ENCODE data around the gene CCNJL.
"Not testable (repeated sequence)": the region's sequence is repeated elsewhere in the genome, so short reads cannot be mapped to it uniquely, and the experiment has no call there.

CCNJL gene

DNA sequence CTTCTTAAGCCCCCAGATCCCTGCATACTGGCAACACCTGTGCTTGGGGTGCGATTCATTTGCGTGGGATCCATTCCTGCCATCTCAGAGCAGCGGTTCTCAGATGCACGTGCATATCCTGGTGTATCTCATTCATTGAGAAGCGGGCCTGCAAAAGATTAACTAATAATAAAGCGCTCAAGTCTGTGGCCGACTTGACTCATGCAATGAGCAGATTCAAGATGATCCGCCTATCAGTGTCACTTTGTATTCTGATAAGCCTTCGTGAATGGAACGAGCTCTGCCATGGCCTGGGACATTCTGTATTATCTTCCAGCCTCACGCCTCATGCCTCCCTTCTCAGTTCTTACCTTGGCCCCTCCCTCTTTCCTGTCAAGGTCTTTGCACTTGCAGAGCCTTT is 35.7 kb upstream of the CCNJL start:
- no peak for DNase-seq (ENCODE audit: low spot score in 2 of 2)
- H3K27ac Mint-ChIP-seq: no peak overlapping the region
- H3K36me3 Mint-ChIP-seq: no peaks in the 10 kb centered on the region
- H3K9me3 Mint-ChIP-seq: no peaks in the 10 kb centered on the region
- no peaks in the 10 kb centered on the region for H3K4me1 Mint-ChIP-seq
- H3K27me3 Mint-ChIP-seq: peaks cover 3% of the 10 kb centered on the region
- ATAC-seq (ENCODE audit: low read depth): no peak
- H3K4me3 Mint-ChIP-seq: no peak overlapping the region

- no peaks in the 10 kb centered on the region for H3K4me1 Mint-ChIP-seq
- no peak overlapping the region for H3K4me3 Mint-ChIP-seq
- DNase-seq (ENCODE audit: low spot score in 2 of 2) (no peak), ATAC-seq (ENCODE audit: low read depth) (no peak)
- no peak overlapping the region for H3K27ac Mint-ChIP-seq
- no peaks in the 10 kb centered on the region for H3K36me3 Mint-ChIP-seq
- H3K9me3 Mint-ChIP-seq: no peaks in the 10 kb centered on the region
- peaks cover 3% of the 10 kb centered on the region for H3K27me3 Mint-ChIP-seq
Observed at GRCh38 chr5:160347448-160347847, 35.1 kb upstream of the CCNJL start.

DNA sequence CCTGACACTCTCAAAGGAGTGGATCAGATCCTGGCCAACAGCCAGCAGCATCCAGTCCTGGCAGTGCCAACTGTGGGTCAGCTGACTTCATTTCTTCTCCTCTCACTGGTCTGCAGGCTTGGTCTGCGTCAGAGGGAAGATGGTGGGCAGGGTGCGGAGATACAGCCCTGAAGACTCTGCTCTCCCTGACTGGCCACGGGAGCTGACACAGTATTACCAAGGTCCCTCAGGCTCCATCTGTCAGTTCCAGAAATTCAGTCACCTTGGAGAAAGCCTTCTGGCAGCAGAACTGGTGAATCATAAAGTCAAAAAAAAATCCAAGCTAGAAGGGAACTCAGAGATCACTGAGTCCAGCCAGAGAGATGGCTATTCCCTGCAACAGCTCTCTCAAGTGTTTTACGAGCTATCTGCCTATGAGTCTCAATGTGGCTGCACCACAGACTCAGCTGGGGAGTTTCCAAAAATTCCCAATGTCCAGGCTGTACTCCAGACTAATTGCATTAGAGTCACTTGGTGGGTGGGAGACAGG is 30.1 kb upstream of the CCNJL start:
- no peak for DNase-seq (ENCODE audit: low spot score in 2 of 2)
- Mint-ChIP-seq H3K27ac (no peak overlapping the region), H3K9me3 (no peaks in the 10 kb centered on the region), H3K27me3 (peaks cover 6% of the 10 kb centered on the region), H3K4me1 (no peaks in the 10 kb centered on the region), H3K4me3 (no peak overlapping the region), H3K36me3 (no peaks in the 10 kb centered on the region)
- ATAC-seq (ENCODE audit: low read depth): no peak

DNA sequence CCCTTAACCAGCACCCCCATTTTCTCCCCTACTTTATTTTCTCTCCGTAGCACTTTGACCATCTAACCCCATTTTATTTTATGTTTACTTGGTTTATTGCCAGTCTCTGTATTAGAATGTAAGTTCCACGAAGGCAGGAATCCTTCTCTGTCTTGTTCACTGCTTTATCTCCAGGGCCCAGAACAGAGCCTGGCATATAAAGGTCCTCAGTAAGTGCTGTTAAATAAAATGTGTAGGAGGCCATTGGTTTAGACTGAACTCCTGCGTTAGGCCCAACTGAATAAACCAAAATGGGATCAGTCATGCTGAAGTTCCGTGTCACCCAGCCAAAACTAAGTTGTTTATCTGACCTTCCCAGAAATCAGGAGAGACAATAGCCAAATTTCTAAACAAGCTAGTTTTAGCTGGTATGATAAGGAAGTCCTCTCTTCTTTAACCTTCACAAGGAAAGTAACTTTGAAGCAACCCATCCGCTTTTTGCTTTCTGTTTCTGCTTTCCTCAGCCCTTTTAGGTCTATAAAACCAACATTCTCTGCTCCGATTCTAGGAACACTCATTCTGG is 29.0 kb upstream of the CCNJL start:
- Mint-ChIP-seq H3K27ac (no peak overlapping the region), H3K9me3 (no peaks in the 10 kb centered on the region), H3K36me3 (no peaks in the 10 kb centered on the region), H3K4me3 (no peak overlapping the region), H3K27me3 (peaks cover 6% of the 10 kb centered on the region), H3K4me1 (no peaks in the 10 kb centered on the region)
- ATAC-seq (ENCODE audit: low read depth) (no peak), DNase-seq (ENCODE audit: low spot score in 2 of 2) (no peak)

GRCh38 chr5:160340513-160340912 is 28.1 kb upstream of the CCNJL start:
- not testable (repeated sequence) for ATAC-seq (ENCODE audit: low read depth); H3K36me3 Mint-ChIP-seq; H3K27ac Mint-ChIP-seq; H3K4me1 Mint-ChIP-seq; H3K4me3 Mint-ChIP-seq; H3K9me3 Mint-ChIP-seq; DNase-seq (ENCODE audit: low spot score in 2 of 2); H3K27me3 Mint-ChIP-seq

DNA sequence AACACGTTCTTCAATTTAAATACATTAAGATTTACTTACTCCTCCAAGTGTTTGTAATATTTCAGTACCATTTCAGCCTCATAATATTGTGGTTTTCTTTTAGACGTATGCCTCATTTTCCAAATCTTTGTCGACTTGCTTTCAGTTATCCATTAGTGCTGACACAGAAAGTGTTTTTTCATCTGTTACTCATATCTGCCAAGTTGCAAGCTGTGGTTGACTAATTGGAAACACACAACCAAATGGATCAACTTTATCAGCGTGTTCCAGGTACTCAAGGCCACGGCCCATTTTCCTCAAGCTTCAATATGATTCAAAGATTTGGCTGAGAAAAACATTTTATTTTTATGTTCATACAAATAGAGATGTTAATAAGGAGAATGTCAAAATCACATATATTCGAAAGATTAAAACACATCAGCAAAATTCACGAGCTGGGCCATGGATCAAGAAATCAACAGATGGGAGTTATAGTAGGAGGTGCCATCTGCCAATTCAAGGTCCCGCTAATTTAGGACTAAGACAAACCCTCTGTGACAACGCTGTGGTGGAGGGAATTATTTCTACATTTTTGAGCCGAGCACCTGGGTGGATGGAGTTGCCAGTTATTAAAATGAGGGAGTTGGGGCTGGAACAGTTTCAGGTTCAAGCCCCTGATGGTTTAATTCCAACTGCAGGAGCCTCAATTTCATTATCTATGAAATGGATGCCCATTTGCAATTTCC is 27.2 kb upstream of the CCNJL start:
- Mint-ChIP-seq H3K27ac (no peak overlapping the region), H3K4me3 (no peak overlapping the region), H3K27me3 (peaks cover 12% of the 10 kb centered on the region), H3K4me1 (no peaks in the 10 kb centered on the region), H3K9me3 (no peaks in the 10 kb centered on the region), H3K36me3 (no peaks in the 10 kb centered on the region)
- ATAC-seq (ENCODE audit: low read depth): no peak
- no peak for DNase-seq (ENCODE audit: low spot score in 2 of 2)

DNA sequence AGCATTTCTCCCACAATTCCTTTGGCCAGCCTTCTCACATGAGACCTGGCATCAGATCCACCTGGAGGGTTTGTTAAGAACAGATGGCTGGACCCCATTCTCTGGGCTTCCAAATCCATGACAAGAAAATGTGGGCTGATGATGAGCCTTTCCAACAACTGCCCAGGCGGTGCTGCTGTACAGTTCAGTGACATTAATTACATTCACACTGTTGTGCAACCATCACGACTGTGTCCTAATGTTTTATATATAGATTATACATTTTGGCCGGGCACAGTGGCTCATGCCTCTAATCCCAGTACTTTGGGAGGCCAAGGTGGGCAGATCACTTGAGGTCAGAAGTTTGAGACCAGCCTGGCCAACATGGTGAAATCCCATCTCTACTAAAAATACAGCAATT is 22.4 kb upstream of the CCNJL start:
- H3K27me3 Mint-ChIP-seq: peaks cover 15% of the 10 kb centered on the region
- H3K9me3 Mint-ChIP-seq: not testable (repeated sequence)

GRCh38 chr5:160333721-160334120 is 21.4 kb upstream of the CCNJL start:
- DNase-seq (ENCODE audit: low spot score in 2 of 2) (no peak), ATAC-seq (ENCODE audit: low read depth) (no peak)
- H3K4me3 Mint-ChIP-seq: no peak overlapping the region

More for the DNA sequence above, 22.4 kb upstream of the CCNJL start:
- H3K4me1 Mint-ChIP-seq; H3K36me3 Mint-ChIP-seq; H3K4me3 Mint-ChIP-seq; ATAC-seq (ENCODE audit: low read depth); DNase-seq (ENCODE audit: low spot score in 2 of 2); H3K27ac Mint-ChIP-seq: not testable (repeated sequence)

DNA sequence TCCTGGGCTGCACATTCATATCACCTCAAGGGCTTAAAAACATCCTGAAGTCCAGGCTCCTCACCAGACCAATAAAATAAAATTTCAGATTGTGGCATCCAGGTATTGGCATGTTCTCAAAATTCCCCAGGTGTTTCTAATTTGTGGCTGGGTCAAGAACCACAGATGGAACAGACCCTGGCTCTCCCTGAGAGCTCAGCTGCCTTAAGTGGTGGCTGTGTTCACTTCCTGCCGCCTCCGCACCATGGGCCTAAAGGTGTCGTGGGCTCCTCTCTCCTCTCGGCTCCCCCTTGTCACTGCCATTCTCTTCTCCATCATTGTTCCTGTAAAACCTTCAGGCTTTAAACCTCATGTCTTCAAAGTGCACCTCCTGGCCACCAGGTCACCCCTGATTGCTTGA is 17.8 kb upstream of the CCNJL start:
- Mint-ChIP-seq H3K27ac (no peak overlapping the region), H3K4me1 (no peaks in the 10 kb centered on the region), H3K9me3 (no peaks in the 10 kb centered on the region), H3K4me3 (no peak overlapping the region), H3K36me3 (no peaks in the 10 kb centered on the region), H3K27me3 (peaks cover 15% of the 10 kb centered on the region)
- ATAC-seq (ENCODE audit: low read depth): no peak
- DNase-seq (ENCODE audit: low spot score in 2 of 2): no peak

More at GRCh38 chr5:160333721-160334120, 21.4 kb upstream of the CCNJL start:
- Mint-ChIP-seq H3K4me1 (no peaks in the 10 kb centered on the region), H3K36me3 (no peaks in the 10 kb centered on the region), H3K27me3 (peaks cover 15% of the 10 kb centered on the region), H3K27ac (no peak overlapping the region), H3K9me3 (no peaks in the 10 kb centered on the region)

- Mint-ChIP-seq H3K4me1 (no peaks in the 10 kb centered on the region), H3K36me3 (no peaks in the 10 kb centered on the region), H3K27me3 (peaks cover 6% of the 10 kb centered on the region), H3K9me3 (no peaks in the 10 kb centered on the region), H3K4me3 (no peak overlapping the region), H3K27ac (no peak overlapping the region)
- DNase-seq (ENCODE audit: low spot score in 2 of 2): no peak
- no peak for ATAC-seq (ENCODE audit: low read depth)
Observed at GRCh38 chr5:160327818-160328217, 15.5 kb upstream of the CCNJL start.

GRCh38 chr5:160326981-160327380 is 14.6 kb upstream of the CCNJL start:
- Mint-ChIP-seq H3K9me3 (no peaks in the 10 kb centered on the region), H3K4me3 (no peak overlapping the region), H3K36me3 (no peaks in the 10 kb centered on the region), H3K27me3 (peaks cover 6% of the 10 kb centered on the region), H3K27ac (no peak overlapping the region), H3K4me1 (no peaks in the 10 kb centered on the region)
- ATAC-seq (ENCODE audit: low read depth) (no peak), DNase-seq (ENCODE audit: low spot score in 2 of 2) (no peak)

GRCh38 chr5:160325716-160326115 is 13.4 kb upstream of the CCNJL start:
- Mint-ChIP-seq H3K9me3 (no peaks in the 10 kb centered on the region), H3K27ac (no peak overlapping the region), H3K4me3 (no peak overlapping the region), H3K27me3 (peaks cover 7% of the 10 kb centered on the region), H3K36me3 (no peaks in the 10 kb centered on the region), H3K4me1 (no peaks in the 10 kb centered on the region)
- ATAC-seq (ENCODE audit: low read depth) (no peak), DNase-seq (ENCODE audit: low spot score in 2 of 2) (no peak)

- ATAC-seq (ENCODE audit: low read depth) (no peak), DNase-seq (ENCODE audit: low spot score in 2 of 2) (no peak)
- no peaks in the 10 kb centered on the region for H3K36me3 Mint-ChIP-seq
- no peaks in the 10 kb centered on the region for H3K4me1 Mint-ChIP-seq
- H3K27me3 Mint-ChIP-seq: peaks cover 7% of the 10 kb centered on the region
- no peak overlapping the region for H3K4me3 Mint-ChIP-seq
- no peaks in the 10 kb centered on the region for H3K9me3 Mint-ChIP-seq
- H3K27ac Mint-ChIP-seq: no peak overlapping the region
Observed at GRCh38 chr5:160324886-160325285, 12.5 kb upstream of the CCNJL start.

- no peak for DNase-seq (ENCODE audit: low spot score in 2 of 2)
- Mint-ChIP-seq H3K27me3 (peaks cover 15% of the 10 kb centered on the region), H3K36me3 (no peaks in the 10 kb centered on the region)
Observed at GRCh38 chr5:160318409-160318808, 6.0 kb upstream of the CCNJL start.

DNA sequence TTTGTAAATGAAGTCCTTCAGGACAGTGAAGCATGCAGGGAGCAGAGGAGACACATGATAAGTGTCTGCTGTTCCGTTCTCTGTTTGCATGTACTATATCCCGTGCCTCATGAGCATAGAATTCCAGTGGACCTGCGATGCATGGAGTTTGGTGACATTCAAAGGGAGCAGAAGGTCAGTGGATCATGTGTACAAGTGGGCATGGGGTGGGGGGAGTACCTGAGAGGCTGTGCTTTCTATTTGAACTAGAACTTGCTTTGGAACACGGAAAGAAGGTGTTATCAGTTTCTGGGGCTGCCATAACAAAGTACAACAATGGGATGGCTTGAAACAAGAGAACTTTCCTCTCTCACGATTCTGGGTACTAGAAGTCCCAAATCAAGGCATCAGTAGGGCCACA is 5.1 kb upstream of the CCNJL start:
- peaks cover 22% of the 10 kb centered on the region for H3K27me3 Mint-ChIP-seq
- peaks cover 7% of the 10 kb centered on the region for H3K4me1 Mint-ChIP-seq
- no peak overlapping the region for H3K27ac Mint-ChIP-seq
- DNase-seq (ENCODE audit: low spot score in 2 of 2): no peak
- no peaks in the 10 kb centered on the region for H3K36me3 Mint-ChIP-seq
- H3K9me3 Mint-ChIP-seq: no peaks in the 10 kb centered on the region
- H3K4me3 Mint-ChIP-seq: no peak overlapping the region
- ATAC-seq (ENCODE audit: low read depth): no peak

More at GRCh38 chr5:160318409-160318808, 6.0 kb upstream of the CCNJL start:
- no peak overlapping the region for H3K27ac Mint-ChIP-seq
- ATAC-seq (ENCODE audit: low read depth): no peak
- H3K4me1 Mint-ChIP-seq: peaks cover 3% of the 10 kb centered on the region
- no peaks in the 10 kb centered on the region for H3K9me3 Mint-ChIP-seq
- no peak overlapping the region for H3K4me3 Mint-ChIP-seq

All from memory B cell (primary cell).